Stimulated activated CD8-positive, alpha-beta memory T cell treated with anti-CD3 and anti-CD28 coated beads, Interleukin-15, amount 100 ng/mL, for 48 hours (primary cell): ENCODE measurements around the gene TOMM20L.

Experiments used
- DNase-seq, 2 donors: peaks; one replicate each; pipeline ENCODE4 v3.0.0-alpha.2; 2020; ENCODE audit warnings: low read depth in 2 of 2

TOMM20L gene

GRCh38 chr14:58427281-58428117 lies 31.8 kb downstream of the TOMM20L start, which contains the start of the genes KIAA0586 and TIMM9:
TSS of gene KIAA0586 (plus strand) at chr14:58427719. CDS start at chr14:58428265, 546 bp downstream.
TSS of gene TIMM9 (minus strand) at chr14:58427531. CDS start at chr14:58411945, 15,586 bp downstream.
- peak; percentile 90 to 94 for DNase-seq

GRCh38 chr14:58428118-58428683 lies 32.5 kb downstream of the TOMM20L start:
- no peak for DNase-seq

GRCh38 chr14:58430156-58430555 lies 34.4 kb downstream of the TOMM20L start:
- DNase-seq = no peak

- DNase-seq = no peak
Observed at GRCh38 chr14:58439476-58439875, 43.7 kb downstream of the TOMM20L start.

GRCh38 chr14:58444627-58445026 lies 48.9 kb downstream of the TOMM20L start:
- DNase-seq = no peak

- DNase-seq = no peak
Observed at GRCh38 chr14:58455593-58456265, 60.0 kb downstream of the TOMM20L start.
